Mesenchymal stem cell (in vitro differentiated cells and primary cell): ENCODE results near the gene UGT1A6.

Experiments used
- DNase-seq: peaks from one replicate; pipeline ENCODE4 v3.0.0-alpha.2; 2013
- H2AFZ ChIP-seq: one replicate; pipeline ENCODE4 v1.6.1; 2013; ENCODE audit warnings: low read depth, mild to moderate bottlenecking, control low read depth, inconsistent platforms, low read length, moderate library complexity
- H2AK5ac ChIP-seq: 2 replicates; pipeline ENCODE4 v1.6.1; 2013; ENCODE audit warnings: low read length, moderate library complexity, mild to moderate bottlenecking, inconsistent platforms; ENCODE audit not compliant: severe bottlenecking
- H2BK120ac ChIP-seq: one replicate; pipeline ENCODE4 v1.6.1; 2013; ENCODE audit warnings: low read depth, mild to moderate bottlenecking, inconsistent platforms, low read length, moderate library complexity
- H2BK12ac ChIP-seq, 2 experiments: one replicate each; pipeline ENCODE4 v1.6.1; 2013; ENCODE audit warnings: inconsistent platforms in 2 of 2, low read length in 2 of 2, mild to moderate bottlenecking in 2 of 2, moderate library complexity in 2 of 2, control low read depth in 1 of 2
- H2BK15ac ChIP-seq: one replicate; pipeline ENCODE4 v1.6.1; 2013; ENCODE audit warnings: mild to moderate bottlenecking, low read depth, inconsistent platforms; ENCODE audit not compliant: poor library complexity, severe bottlenecking
- H2BK5ac ChIP-seq: 2 replicates; pipeline ENCODE4 v1.6.1; 2013; ENCODE audit warnings: low read depth, mild to moderate bottlenecking, low read length, control low read depth, inconsistent platforms; ENCODE audit not compliant: poor library complexity, severe bottlenecking
- H3K14ac ChIP-seq, 2 experiments: one replicate each; pipeline ENCODE4 v1.6.1; 2013; ENCODE audit warnings: inconsistent platforms in 2 of 2, low read length in 2 of 2, control low read depth in 1 of 2, mild to moderate bottlenecking in 1 of 2, moderate library complexity in 1 of 2
- H3K18ac ChIP-seq, 2 experiments: one replicate each; pipeline ENCODE4 v1.6.1; 2013; ENCODE audit warnings: inconsistent platforms in 2 of 2, low read length in 2 of 2, control low read depth in 1 of 2, low read depth in 1 of 2, mild to moderate bottlenecking in 1 of 2
- H3K23ac ChIP-seq, 2 experiments: one replicate each; pipeline ENCODE4 v1.6.1; 2013; ENCODE audit warnings: inconsistent platforms in 2 of 2, low read length in 2 of 2, mild to moderate bottlenecking in 2 of 2, moderate library complexity in 2 of 2, control low read depth in 1 of 2
- H3K27ac ChIP-seq: 2 replicates; pipeline ENCODE4 v1.5.1; 2013; ENCODE audit warnings: mild to moderate bottlenecking, moderate library complexity, low read length, control low read depth, inconsistent platforms; ENCODE audit not compliant: poor library complexity, severe bottlenecking
- H3K27me3 ChIP-seq, 2 experiments: 2 replicates each; pipeline versions ENCODE4 v1.6.1 to v1.7.0; 2013; ENCODE audit warnings: low read length in 2 of 2, mild to moderate bottlenecking in 2 of 2, moderate library complexity in 2 of 2, control low read depth in 1 of 2, inconsistent platforms in 1 of 2; ENCODE audit not compliant: control insufficient read depth in 1 of 2, insufficient read depth in 1 of 2
- H3K36me3 ChIP-seq, 2 experiments: 2 replicates each; pipeline versions ENCODE4 v1.6.1 to v1.7.0; 2013; ENCODE audit warnings: low read length in 2 of 2, control low read depth in 1 of 2, inconsistent platforms in 1 of 2, low read depth in 1 of 2, mild to moderate bottlenecking in 1 of 2; ENCODE audit not compliant: insufficient read depth in 2 of 2, control insufficient read depth in 1 of 2
- H3K4ac ChIP-seq, 2 experiments: one replicate each; pipeline ENCODE4 v1.6.1; 2013; ENCODE audit warnings: inconsistent platforms in 2 of 2, low read length in 2 of 2, mild to moderate bottlenecking in 2 of 2, moderate library complexity in 2 of 2, control low read depth in 1 of 2, low read depth in 1 of 2
- H3K4me1 ChIP-seq: 2 replicates; pipeline ENCODE4 v1.6.1; 2013; ENCODE audit warnings: low read depth, low read length, control low read depth; ENCODE audit not compliant: control insufficient read depth, insufficient read depth
- H3K4me2 ChIP-seq: 2 replicates; pipeline ENCODE4 v1.6.1; 2013; ENCODE audit warnings: low read length, mild to moderate bottlenecking, inconsistent platforms; ENCODE audit not compliant: poor library complexity, severe bottlenecking
- H3K4me3 ChIP-seq, 2 experiments: 2 replicates each; pipeline versions ENCODE4 v1.5.1 to v1.7.0; 2013; ENCODE audit warnings: low read length in 2 of 2, mild to moderate bottlenecking in 2 of 2, control low read depth in 1 of 2, low read depth in 1 of 2; ENCODE audit not compliant: insufficient read depth in 1 of 2
- H3K79me1 ChIP-seq: replicated peaks from 2 replicates; pipeline ENCODE4 v1.6.1; 2013; ENCODE audit warnings: mild to moderate bottlenecking, control low read depth, low read length, inconsistent platforms; ENCODE audit not compliant: poor library complexity, severe bottlenecking
- H3K9ac ChIP-seq: 2 replicates; pipeline ENCODE4 v1.7.0; 2013; ENCODE audit warnings: mild to moderate bottlenecking, low read length, moderate library complexity
- H3K9me3 ChIP-seq: 2 replicates; pipeline ENCODE4 v1.7.0; 2013; ENCODE audit warnings: mild to moderate bottlenecking, low read length; ENCODE audit not compliant: control insufficient read depth
- H4K8ac ChIP-seq: one replicate; pipeline ENCODE4 v1.6.1; 2013; ENCODE audit warnings: inconsistent platforms, mild to moderate bottlenecking, low read length, moderate library complexity
- H4K91ac ChIP-seq: one replicate; pipeline ENCODE4 v1.6.1; 2013; ENCODE audit warnings: mild to moderate bottlenecking, low read length, inconsistent platforms
- WGBS: methylation state at CpG from one replicate; pipeline ENCODE4 v1.1.7; 2013; ENCODE audit warnings: mixed read lengths; 5-methylcytosine and 5-hydroxymethylcytosine counted together

UGT1A6 gene

DNA sequence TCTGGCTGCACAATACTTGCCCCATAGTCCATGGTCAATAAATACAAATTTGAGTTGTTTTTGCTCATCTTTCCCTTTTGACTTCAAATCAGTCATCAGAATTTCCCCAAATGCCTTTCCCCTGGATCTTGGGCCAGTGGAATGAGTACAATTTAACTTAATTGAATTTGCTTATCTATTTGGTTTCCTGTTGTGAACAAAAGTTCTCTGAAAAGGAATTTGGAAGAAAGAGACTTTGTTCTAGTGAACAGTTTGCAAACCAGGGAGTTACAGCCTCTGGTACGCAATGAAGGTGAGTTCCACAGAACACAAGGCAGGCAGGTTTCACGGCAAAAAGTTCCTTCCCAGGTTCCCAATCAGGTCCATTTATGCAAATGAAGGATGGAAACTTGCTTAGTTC lies 66.2 kb downstream of the UGT1A6 start:
- Histone ChIP-seq H3K4ac (no peak overlapping the region), H4K91ac (no peak overlapping the region), H3K79me1 (no peaks in the 10 kb centered on the region), H2BK120ac (no peak overlapping the region), H2AFZ (no peak overlapping the region), H3K23ac (no peak overlapping the region), H2BK12ac (no peak overlapping the region), H3K27me3 (peaks cover 0 to 4% of the 10 kb centered on the region in 2 experiments), H3K36me3 (no peaks in the 10 kb centered on the region), H3K4me1 (no peaks in the 10 kb centered on the region), H3K18ac (no peak overlapping the region), H3K9ac (no peak overlapping the region), H2AK5ac (no peak overlapping the region), H3K9me3 (no peaks in the 10 kb centered on the region), H3K4me2 (no peak overlapping the region), H3K14ac (no peak overlapping the region), H3K27ac (no peak overlapping the region), H2BK5ac (no peak overlapping the region), H3K4me3 (no peak overlapping the region), H2BK15ac (no peak overlapping the region), H4K8ac (no peak overlapping the region)
- DNase-seq: no peak
- 91% methylated on average over 2 of the region's 2 CpGs for WGBS

DNA sequence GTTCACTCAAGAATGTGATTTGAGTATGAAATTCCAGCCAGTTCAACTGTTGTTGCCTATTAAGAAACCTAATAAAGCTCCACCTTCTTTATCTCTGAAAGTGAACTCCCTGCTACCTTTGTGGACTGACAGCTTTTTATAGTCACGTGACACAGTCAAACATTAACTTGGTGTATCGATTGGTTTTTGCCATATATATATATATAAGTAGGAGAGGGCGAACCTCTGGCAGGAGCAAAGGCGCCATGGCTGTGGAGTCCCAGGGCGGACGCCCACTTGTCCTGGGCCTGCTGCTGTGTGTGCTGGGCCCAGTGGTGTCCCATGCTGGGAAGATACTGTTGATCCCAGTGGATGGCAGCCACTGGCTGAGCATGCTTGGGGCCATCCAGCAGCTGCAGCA lies 67.4 kb downstream of the UGT1A6 start, which contains the start of gene UGT1A1:
Gene UGT1A1 (plus strand): TSS at position 228 of the 400 bp plus-strand sequence. CDS start 18 bp downstream, at position 246.
- Histone ChIP-seq H3K9me3 (no peaks in the 10 kb centered on the region), H3K4me1 (no peaks in the 10 kb centered on the region), H3K9ac (no peak within 1 kb of the TSS), H3K14ac (no peak within 1 kb of the TSS), H3K36me3 (no peaks in the 10 kb centered on the region), H4K8ac (no peak within 1 kb of the TSS), H3K4me3 (no peak within 1 kb of the TSS), H3K18ac (no peak within 1 kb of the TSS), H4K91ac (no peak within 1 kb of the TSS), H3K79me1 (no peaks in the 10 kb centered on the region), H2BK12ac (no peak within 1 kb of the TSS), H3K4ac (no peak within 1 kb of the TSS), H3K27me3 (peaks cover 0 to 14% of the 10 kb centered on the region in 2 experiments), H2AK5ac (no peak within 1 kb of the TSS), H2BK5ac (no peak within 1 kb of the TSS), H3K4me2 (no peak within 1 kb of the TSS), H3K23ac (no peak within 1 kb of the TSS), H2BK15ac (no peak within 1 kb of the TSS), H2AFZ (no peak within 1 kb of the TSS), H2BK120ac (no peak within 1 kb of the TSS), H3K27ac (no peak within 1 kb of the TSS)
- WGBS: 87% methylated on average over 4 of the region's 6 CpGs
- DNase-seq: no peak

DNA sequence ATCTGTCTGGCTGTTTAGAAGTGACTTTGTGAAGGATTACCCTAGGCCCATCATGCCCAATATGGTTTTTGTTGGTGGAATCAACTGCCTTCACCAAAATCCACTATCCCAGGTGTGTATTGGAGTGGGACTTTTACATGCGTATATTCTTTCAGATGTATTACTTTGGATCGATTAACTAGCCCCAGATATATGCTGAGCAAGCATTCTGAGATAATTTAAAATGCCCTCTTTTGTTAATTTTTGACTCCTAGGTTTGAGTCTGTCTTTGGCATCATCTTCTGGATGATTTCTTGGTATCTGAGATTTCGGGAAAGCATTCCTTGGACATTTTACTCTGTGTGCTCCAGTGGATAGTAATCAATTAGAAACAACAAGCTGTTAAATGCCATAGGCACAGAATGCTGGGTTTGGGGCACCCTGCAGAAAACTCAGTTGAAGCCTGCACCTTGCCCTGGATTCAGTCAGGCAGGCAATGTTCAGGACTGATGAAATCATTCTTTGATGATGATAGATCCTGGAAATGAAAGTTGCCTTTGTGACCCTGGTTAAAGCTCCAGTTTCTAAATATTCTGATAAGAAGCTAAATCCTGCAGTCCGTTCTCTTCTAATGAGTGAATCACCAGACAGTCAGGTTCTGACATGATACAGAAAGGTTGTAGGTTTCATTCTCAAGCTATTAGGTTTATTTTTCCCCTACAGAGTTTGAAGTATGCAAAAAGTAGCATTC lies 68.5 kb downstream of the UGT1A6 start:
- Histone ChIP-seq H3K4me3 (no peak overlapping the region), H3K9ac (no peak overlapping the region), H2BK120ac (no peak overlapping the region), H3K4me2 (no peak overlapping the region), H3K4me1 (no peaks in the 10 kb centered on the region), H3K27me3 (peaks cover 0 to 18% of the 10 kb centered on the region in 2 experiments), H2AK5ac (no peak overlapping the region), H3K36me3 (no peaks in the 10 kb centered on the region), H4K8ac (no peak overlapping the region), H2BK15ac (no peak overlapping the region), H3K14ac (no peak overlapping the region), H2AFZ (no peak overlapping the region), H3K27ac (no peak overlapping the region), H3K4ac (no peak overlapping the region), H3K9me3 (no peaks in the 10 kb centered on the region), H3K79me1 (no peaks in the 10 kb centered on the region), H2BK5ac (no peak overlapping the region), H2BK12ac (no peak overlapping the region), H3K18ac (no peak overlapping the region), H3K23ac (no peak overlapping the region), H4K91ac (no peak overlapping the region)
- DNase-seq: no peak
- WGBS: 58% methylated on average over 3 of the region's 4 CpGs

DNA sequence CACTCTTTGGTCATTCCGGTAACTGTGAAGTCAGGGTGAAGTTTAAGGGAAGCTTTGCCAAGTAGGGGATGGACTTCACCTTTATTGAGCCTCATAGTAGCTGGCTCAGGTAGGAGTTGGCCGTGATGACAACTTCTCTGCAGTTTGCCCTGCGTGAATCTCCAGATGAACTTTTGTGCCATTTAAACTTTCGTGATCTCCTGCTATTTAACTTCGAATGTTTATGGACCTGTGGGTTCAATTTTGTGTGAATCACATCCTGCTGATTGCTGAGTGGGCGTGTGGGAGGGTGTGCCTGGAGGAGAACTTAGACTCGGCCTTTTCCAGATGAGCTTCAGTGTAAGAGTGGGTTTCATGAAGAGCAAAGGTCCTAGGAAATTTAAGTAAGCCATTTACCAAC lies 71.6 kb downstream of the UGT1A6 start:
- Histone ChIP-seq H3K9me3 (no peaks in the 10 kb centered on the region), H3K14ac (no peak overlapping the region), H2AK5ac (no peak overlapping the region), H3K9ac (peak overlapping the region; percentile 28), H3K36me3 (no peaks in the 10 kb centered on the region), H3K18ac (no peak overlapping the region), H4K91ac (no peak overlapping the region), H3K4me2 (no peak overlapping the region), H3K27me3 (peaks cover 7 to 21% of the 10 kb centered on the region in 2 experiments), H3K79me1 (no peaks in the 10 kb centered on the region), H2BK5ac (no peak overlapping the region), H3K4me1 (peaks cover 2% of the 10 kb centered on the region), H4K8ac (no peak overlapping the region), H2BK120ac (no peak overlapping the region), H2BK12ac (no peak overlapping the region), H3K27ac (no peak overlapping the region), H3K4me3 (no peak overlapping the region), H3K4ac (no peak overlapping the region), H3K23ac (no peak overlapping the region), H2AFZ (no peak overlapping the region), H2BK15ac (no peak overlapping the region)
- peak; percentile 13 for DNase-seq
- WGBS: 59% methylated on average over 7 of the region's 7 CpGs
